Activated CD4-positive, alpha-beta T cell treated with anti-CD3 and anti-CD28 coated beads, Interleukin-10, Interleukin-2, amounts not matched to agents 100 ng/mL and 50 ng/mL, durations not matched to agents 16 hours and 8 hours (primary cell): ENCODE measurements around the gene CREBL2.
"Not testable (repeated sequence)": the region's sequence is repeated elsewhere in the genome, so short reads cannot be mapped to it uniquely, and the experiment has no call there.

ENCODE experiments used
- DNase-seq: peaks from one replicate; pipeline ENCODE4 v3.0.0-alpha.2; 2020

Gene CREBL2

DNA sequence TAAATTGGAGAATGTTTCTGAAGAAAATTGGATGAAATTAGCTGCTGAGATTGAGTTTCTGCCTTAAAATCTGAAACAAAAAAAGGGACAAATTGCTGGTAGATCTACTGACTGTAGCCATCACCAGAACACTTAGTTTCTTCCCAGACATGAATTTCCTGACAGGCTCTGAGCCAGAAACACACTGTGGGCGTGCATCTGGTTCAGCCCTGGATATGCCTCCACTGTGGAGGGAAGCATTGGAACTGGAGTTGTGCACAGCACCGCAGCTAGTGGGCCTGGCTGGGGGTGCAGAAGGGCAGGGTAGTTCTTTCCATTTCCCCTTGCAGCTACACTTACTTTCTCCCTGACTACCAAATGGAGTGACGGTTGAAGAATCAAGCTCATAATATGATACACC lies 31.2 kb downstream of the CREBL2 start:
- no peak for DNase-seq

DNA sequence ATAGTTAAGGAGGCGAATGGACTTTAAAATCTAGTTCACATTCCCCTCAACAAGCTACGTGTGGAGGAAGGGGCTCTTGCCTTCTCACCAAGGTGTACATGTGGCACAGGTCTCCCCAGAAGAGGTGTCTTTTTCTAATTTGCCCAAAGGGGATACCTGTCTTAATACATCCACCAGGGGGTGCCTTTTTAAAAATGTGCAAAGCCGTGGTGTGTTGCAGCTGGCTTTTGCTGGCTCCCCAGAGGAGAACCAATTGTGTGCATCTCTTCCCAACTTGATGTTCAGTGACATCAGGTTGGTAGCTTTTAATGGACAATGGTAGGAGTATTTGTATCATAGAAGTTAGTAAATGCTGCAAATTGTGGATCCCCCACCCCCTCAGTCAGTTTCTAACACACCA lies 33.8 kb downstream of the CREBL2 start:
- DNase-seq: peak; percentile 68

DNA sequence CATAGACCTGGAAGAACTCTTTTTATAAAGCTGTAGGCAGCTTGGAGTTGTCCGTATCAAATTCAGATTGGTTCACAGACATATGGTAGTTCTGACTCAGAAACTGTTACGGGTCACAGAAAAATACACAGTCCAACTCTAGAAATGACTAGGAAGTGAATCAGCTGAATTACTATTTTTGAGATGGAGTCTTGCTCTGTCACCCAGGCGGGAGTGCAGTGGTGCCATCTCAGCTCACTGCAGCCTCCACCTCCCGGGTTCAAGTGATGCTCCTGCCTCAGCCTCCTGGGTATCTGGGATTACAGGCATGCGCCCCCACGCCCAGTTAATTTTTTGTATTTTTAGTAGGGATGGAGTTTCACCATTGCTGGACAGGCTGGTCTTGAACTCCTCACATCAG lies 34.3 kb downstream of the CREBL2 start:
- DNase-seq: peak; percentile 86

DNA sequence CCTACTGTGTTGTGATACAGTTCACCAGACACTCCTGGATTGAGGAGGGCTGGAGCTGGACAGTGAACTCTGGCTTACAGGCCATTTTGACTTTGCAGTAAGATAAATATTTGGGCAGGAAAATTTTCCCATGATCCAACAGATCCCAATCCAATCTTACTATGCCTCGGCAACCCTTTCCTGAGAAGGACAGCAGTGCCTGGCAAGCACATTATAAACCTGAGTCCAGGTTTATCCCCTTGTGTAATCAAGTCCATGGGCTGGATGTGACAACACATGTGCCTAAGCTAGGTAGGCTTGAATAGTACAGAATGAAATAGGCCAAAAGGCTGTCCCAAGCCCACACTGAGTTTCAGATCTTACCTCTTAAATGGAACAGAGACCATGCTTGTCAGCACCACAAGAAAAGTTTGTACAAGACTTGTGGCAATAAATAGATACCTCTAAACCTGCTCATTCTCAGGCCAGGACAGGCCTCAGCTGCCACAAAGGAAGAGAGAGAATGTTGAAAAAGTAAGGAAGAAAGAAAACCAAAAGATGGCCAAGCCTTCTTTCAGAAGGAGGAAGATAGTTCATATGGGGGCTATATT lies 34.9 kb downstream of the CREBL2 start:
- no peak for DNase-seq

DNA sequence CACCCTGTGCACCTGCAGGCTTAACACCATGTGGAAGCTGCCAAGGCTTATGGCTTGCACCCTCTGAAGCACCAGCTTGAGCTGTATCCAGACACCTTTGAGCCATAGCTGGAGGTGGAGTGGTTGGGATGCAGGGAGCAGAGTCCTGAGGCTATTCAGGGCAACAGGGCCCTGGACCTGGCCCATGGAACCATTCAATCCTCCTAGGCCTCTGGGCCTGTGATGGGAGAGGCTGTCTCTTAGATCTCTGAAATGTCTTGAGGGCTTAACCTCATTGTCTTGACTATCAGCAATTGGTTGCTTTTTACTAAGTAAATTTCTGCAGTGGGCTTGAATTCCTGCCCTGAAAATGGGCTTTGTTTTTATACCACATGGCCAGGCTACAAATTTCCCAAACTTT lies 36.6 kb downstream of the CREBL2 start:
- DNase-seq: no peak

DNA sequence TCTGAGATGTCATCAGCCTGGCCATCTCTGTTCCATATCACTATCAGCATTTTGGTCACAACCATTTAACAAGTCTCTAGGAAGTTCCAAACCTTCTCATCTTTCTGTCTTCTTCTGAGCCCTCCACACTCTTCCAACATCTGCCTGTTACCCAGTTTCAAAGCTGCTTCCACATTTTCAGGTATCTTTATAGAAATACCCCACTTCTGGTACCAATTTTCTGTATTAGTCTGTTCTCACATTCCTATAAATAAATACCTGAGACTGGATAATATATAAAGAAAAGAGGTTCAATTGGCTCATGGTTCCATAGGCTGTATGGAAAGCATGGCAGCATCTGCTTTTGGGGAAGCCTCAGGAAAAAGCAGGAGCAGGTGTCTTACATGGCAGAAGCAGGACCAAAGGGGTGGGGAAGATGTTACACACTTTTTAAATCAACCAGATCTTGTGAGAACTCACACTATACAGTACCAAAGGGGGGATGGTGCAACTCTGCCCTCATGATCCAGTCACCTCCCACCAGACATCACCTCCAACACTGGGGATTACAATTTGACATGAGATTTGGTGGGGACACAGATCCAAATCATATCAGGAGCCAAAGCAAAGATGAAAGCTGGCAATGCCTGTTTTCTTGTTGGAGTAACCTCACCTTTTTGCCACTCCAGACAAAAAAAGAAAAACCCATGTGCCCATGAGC lies 37.4 kb downstream of the CREBL2 start:
- no peak for DNase-seq

DNA sequence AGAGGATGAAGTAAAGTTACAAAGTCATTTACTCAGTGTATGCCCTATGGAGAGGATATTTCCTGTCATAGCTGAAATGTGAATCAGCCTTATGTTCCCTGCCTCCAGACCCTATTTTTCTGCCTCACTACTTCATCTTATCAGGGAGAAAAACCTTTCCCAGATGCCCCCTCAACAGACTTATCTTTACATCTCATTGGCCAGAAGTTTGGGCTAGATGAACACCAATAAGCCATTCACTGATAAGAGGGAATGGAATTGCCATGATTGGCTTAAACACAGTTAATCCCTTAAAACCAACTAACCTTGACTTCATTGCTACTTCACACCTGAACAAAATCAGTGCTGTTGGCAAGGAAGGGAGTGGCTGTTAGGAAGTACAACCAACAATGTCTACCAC lies 40.1 kb downstream of the CREBL2 start:
- DNase-seq: no peak

DNA sequence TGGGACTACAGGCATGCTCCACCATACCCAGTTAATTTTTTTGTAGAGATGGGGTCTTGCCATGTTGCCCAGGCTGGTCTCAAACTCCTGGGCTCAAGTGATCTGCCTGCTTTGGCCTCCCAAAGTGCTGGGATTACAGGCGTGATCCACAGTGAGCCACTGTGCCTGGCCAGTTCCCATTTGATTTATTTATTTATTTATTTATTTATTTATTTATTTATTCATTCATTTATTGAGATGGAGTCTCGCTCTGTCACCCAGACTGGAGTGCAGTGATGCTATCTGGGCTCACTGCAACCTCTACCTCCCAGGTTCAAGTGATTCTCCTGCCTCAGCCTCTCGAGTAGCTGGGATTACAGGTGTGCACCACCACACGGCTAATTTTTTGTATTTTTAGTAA lies 41.0 kb downstream of the CREBL2 start:
- not testable (repeated sequence) for DNase-seq

DNA sequence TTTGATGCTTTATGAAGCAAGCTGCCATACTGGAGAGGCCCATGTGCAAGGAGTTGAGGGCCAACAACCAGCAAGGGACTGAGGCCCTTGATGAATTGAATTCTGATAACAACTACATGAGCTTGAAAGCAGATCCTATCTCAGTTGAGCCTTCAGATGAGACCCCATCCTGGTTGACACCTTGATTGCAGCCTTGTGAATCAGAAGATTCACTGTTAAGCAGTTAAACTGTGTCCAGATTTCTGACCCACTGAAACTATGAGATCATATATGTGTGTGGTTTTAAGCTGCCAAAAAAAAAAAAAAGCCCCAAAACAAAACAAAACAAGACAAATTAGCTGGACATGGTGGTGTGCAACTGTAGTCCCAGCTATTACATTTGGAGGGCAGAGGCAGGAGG lies 42.2 kb downstream of the CREBL2 start:
- no peak for DNase-seq

DNA sequence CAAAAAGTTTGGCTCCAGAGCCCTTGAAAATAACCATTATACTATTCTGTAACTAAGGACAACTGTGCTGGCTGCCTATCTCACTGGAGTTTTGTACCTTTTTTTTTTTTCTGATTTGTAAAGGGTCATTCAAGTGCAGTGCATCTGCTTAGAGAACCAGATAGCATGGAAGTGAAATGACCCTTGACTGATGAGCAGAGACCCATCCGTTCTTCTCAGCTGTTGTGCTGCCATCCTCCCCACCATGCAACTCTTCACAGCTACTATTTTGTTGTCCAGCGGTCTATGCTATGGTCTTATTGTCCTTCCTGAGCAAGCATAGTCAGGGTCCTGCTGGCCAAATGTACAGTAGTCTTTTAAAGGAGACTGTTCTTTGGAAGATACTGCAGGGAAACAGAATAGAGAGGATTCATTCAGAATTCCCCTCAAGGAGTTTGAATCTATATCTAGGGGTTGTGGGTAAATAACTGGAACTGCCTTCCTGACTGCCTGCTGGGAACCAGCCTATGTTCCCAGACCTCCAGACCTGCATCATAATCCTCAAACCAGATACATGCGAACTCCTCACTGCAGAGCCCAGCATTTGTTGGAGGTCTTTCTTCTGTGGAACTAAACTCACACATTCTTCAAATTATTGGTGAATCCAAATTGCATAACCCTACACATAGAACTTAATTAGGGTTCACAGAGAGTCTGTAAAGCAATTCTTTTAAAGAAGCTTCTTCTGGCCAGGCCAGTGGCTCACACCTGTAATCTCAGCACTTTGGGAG lies 43.2 kb downstream of the CREBL2 start:
- no peak for DNase-seq

DNA sequence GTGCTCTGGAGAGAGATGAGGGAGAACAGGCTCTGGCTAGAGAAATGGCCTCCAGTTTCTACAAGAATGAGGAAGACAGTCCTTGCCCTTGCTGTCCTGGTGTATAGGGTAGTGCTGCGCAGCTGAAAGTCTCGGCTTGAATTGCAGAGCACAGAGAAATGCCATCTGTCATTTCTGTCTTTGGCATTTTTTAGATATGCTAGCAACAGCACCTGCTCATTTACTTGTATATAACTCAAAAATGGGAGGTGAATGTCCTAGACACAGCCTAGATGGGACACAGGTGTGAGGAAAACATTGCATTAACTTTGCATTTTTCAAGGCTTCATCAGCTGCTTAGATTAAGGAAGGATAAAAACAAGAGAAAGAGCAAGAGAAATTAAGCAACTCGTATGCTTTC lies 48.5 kb downstream of the CREBL2 start:
- DNase-seq: no peak

DNA sequence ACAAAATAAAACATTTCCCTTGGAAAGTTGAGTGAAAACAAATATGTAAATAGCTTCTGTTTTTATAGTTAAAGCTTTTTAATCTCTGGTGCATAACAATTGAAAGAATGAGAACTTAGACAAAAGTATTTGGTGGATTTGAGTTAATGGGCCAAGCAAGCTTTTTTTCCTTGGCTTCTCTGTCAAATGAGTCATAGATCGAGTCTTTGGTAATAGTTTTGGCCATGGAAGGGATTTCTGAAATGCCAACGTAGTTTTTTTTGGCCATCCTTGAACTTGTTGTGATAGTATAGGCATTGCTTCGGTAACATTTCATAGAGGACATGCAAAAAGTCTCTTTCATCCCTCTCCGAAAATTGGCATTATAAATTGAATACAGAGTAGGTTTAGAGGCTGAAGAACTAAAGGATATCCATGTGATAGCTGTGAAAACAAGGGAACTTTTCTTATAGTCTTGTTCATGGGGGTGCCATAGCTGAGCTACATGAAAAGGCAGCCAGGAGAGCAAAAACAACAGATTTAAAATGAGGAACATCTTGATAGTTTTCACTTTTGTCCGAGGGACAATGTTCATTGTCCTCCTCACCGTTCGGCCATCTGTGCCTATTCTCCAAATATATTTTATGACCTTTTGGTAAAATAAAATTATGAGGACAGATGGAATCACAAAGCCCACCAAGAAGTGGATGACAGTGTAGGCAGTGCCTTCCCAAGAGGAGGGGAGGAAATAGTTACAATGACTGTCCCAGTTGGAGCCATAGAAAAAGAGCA lies 49.6 kb downstream of the CREBL2 start:
- DNase-seq: no peak

DNA sequence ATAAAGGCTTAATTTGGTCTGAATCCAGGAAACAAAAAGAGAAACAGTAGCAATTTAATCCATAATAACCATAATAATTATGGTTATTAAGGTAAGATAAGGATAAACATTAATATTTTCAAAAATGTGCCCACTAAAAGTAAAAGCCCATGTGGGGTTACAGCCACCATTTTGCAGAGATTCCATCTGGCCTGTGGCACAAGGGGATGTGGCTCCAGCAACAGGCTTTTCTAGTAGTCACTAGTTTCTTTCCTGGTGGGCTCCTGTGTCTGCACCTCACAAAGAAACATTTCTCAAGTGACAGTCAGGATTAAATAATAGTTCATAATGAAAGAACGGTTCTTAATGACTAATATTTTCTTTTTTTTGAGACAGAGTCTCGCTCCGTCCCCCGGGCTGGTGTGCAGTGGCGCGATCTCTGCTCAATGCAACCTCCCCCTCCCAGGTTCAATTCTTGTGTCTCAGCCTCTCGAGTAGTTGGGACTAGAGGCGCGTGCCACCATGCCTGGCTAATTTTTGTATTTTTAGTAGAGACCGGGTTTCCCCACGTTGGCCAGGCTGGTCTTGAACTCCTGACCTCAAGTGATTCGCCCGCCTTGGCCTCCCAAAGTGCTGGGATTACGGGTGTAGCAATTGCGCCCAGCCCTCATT lies 52.1 kb downstream of the CREBL2 start:
- DNase-seq: no peak

DNA sequence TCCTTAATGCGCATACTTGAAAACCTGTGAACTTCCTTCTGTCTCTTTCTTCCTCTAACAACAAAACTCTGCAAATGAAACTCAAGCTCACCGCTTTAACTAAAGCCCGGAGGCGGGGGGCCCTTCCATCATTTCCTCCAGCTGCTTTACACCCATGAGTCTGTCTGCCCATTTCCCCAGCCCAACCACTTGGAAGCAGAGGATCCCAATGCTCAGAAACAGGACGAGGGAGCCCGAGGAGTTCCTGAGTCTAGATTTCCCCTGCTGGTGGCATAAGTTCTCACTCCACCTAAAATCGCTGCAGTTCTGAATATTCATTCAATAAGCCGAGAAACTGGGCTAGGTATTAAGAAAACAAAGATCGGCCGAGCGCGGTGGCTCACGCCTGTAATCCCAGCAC lies 53.5 kb downstream of the CREBL2 start:
- DNase-seq: no peak

DNA sequence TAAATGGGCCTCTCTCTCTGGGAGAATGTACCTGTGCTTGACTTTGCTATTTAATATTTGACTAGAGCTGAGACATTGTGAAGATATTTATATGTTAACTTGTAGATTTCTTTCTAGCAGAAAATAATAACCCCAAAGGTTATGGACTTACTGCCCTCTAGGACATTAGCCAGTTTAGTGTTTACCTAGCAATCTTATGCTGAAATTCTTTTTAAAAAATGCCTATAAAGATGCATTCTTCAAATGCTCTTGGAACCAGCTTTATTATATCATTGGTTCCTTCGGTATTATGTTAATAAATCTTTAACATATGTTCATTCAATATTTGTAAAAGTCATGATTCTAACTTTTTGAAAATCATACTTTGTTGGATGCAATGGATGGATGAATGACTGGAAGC lies 56.3 kb downstream of the CREBL2 start:
- no peak for DNase-seq

DNA sequence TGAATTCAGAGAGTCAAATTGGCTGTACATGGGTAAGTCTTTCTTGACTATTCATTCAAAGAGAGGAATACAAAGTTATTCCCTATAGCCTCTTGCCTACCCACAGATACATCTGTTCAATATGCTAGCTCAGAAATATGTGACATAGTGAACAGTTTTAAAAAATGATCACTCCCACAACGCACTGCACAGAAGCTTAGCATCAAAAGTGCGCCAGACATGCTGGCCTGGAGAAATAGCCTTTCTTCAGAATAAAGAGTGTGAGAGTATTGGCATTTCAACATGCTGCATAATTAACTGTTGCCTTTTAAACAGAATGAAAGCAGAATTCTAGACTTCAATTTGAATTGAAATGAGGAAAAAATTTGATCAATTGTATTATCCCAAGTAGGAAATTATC lies 57.3 kb downstream of the CREBL2 start:
- no peak for DNase-seq

DNA sequence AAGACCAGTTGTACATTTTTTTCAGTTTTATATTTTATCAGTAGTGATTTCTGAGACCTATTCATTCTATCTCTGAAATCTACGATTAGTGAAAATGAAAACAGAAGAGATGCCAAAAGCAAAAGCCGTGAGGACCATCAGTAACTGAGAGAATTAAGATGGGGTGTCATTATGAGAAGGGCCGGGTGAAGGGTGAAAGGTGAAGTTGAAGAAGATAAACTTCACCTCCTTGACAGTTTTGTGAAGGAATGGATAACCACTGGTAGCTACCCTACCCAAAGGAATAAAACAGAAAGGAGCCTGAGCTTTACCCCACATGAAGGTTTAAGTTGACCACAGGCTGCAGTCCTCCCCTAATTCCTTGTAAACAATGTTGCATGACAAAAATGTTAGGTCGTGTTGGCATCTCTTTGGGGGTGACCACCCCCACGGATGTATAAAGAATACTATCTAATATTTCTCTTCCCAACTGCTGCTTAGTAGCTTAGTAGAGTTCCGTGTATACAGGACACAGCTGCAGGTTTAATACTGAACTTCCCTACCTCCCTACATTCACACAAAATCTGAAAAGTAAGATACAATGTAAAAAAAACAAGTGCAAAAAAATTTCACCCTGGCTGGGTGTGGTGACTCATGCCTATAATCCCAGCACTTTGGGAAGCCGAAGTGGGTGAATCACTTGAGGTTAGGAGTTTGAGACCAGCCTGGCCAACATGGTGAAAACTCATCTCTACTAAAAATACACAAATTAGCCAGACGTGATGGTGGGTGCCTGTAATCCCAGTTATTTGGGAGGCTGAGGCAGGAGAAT lies 60.4 kb downstream of the CREBL2 start:
- peak; percentile 15 for DNase-seq

DNA sequence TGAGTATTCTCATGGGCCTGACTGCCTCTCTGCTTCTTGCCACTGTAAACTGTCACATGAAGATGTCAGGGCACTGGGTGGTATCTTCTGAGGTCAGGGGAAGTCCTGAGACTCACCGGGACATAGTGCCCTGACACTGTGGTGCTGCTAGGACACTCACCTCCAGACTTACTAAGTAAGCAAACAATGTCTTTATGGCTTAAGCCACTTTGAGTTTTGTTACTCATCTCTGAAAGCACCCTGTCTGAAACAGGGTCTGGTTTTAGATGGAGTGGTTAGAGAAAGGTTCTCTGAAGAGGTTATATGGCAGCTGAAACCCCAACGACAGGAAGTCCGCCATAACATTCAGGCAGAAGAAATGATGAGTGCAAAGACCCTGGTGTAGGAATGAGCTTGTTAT lies 61.6 kb downstream of the CREBL2 start:
- DNase-seq: peak; percentile 75

DNA sequence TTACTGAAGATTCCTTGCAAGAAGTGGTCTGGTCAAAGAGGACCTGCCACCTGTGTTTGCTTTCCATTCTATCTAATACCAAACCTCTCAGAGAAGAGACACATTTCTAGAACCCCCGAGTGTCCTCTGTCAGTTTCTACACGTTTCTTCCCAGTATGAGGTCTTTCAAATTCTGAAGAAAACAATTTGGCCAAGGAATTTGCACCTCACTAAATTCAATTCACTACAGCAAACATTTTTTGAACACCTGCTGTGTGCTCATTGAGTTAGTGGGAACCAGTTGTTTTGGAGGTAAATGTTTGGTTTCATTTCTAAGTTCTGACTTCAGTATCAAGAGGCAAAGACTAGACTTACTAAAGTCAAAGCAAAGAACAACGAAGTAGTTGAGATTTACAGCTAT lies 64.9 kb downstream of the CREBL2 start:
- DNase-seq: no peak

DNA sequence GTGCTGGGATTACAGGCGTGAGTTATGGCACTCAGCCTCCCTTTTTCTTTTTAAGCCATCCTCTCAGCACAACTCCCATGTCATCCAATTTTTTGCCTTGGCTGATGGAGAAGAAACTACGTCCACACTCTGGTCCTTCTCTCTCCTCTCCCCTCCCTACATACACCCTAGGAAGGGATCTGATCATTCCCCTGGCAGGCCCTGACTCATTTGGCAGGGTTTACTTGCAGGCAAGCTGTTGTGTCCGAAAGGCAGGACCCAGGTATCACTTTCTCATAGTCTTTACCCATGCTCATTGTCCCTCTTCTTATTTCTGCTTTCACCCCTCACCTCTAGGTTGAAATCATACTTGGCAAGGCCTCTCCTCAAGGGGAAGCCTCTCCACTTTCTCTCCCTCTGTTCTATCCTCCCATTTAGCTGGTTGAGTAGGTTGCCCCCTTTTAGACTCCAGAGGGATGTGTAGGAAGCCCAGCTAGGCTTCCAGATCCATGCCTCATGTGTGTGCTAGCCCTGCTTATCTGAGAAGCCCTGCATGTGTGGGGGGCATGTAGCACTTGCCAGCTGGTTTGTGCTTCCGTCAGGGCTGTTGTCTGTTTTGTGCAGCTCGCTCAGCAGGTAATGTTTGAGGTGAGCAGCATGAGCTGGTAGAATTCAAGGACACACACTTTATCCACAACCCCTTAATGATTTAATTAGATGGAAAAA lies 69.5 kb downstream of the CREBL2 start:
- no peak for DNase-seq

DNA sequence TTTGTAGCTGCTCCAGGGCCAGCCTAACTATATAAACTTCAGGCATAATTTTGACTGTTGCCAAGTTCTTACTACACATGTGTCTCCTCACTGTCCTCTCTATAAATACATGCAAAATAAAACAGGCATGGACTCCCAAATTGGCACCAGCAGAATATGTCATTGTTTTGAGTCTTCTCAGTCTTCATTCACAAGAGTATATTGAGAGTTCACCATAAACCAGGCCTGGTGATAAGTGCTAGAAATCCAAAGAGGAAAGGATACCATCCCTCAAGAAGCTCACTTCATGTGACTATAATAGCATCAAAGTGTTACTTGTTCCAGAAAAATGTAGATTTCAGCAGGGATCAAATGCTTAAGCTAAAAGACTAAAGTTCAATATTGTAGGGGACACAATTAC lies 70.6 kb downstream of the CREBL2 start:
- no peak for DNase-seq
